GM21529 (cell line): Measurements from ENCODE around the gene MTF1.
A peak's percentile ranks its signal among the peaks of the same experiment; 100 is the strongest.
"Not testable (repeated sequence)": the region's sequence is repeated elsewhere in the genome, so short reads cannot be mapped to it uniquely, and the experiment has no call there.

Experiments
- ATAC-seq: cut with Tn5 transposase; IDR thresholded peaks from one replicate; pipeline ENCODE4 v1.9.1; 2021; ENCODE audit not compliant: unreplicated experiment

Gene MTF1

GRCh38 chr1:37794372-37795339, 64.7 kb downstream of the MTF1 start:
- peak; percentile 39 for ATAC-seq

GRCh38 chr1:37793773-37794371, 65.5 kb downstream of the MTF1 start, which contains the start of gene MANEAL:
Gene MANEAL (plus strand): TSS chr1:37793847. CDS start chr1:37794183, 336 bp downstream.
- ATAC-seq: peak; percentile 51

GRCh38 chr1:37792943-37793686, 66.3 kb downstream of the MTF1 start:
- ATAC-seq: no peak

- ATAC-seq: no peak
Observed at GRCh38 chr1:37782491-37782890, 76.9 kb downstream of the MTF1 start.

GRCh38 chr1:37778654-37779053, 80.7 kb downstream of the MTF1 start:
- ATAC-seq: no peak

GRCh38 chr1:37776946-37777516, 82.4 kb downstream of the MTF1 start:
- no peak for ATAC-seq

GRCh38 chr1:37771440-37771839, 88.0 kb downstream of the MTF1 start:
- not testable (repeated sequence) for ATAC-seq

GRCh38 chr1:37767488-37767887, 91.9 kb downstream of the MTF1 start:
- no peak for ATAC-seq

- no peak for ATAC-seq
Observed at GRCh38 chr1:37765916-37766664, 93.3 kb downstream of the MTF1 start.

- ATAC-seq: no peak
Observed at GRCh38 chr1:37764888-37765441, 94.4 kb downstream of the MTF1 start, which contains the start of gene EPHA10. Gene EPHA10 (minus strand): TSS chr1:37765120. CDS start chr1:37765066, 54 bp downstream.

GRCh38 chr1:37764414-37764825, 95.0 kb downstream of the MTF1 start:
- ATAC-seq: no peak

- no peak for ATAC-seq
Observed at GRCh38 chr1:37763791-37764413, 95.5 kb downstream of the MTF1 start.

- no peak for ATAC-seq
Observed at GRCh38 chr1:37762516-37762915, 96.9 kb downstream of the MTF1 start.

GRCh38 chr1:37761416-37762095, 97.8 kb downstream of the MTF1 start:
- ATAC-seq: no peak
